Limb (tissue), 2 donors: ENCODE measurements around the gene PLA2G4E.

Source experiments
- DNase-seq, 2 donors: peaks; one replicate each; pipeline ENCODE4 v3.0.0-alpha.2; 2016; ENCODE audit errors: extremely low spot score in 2 of 2

PLA2G4E gene

DNA sequence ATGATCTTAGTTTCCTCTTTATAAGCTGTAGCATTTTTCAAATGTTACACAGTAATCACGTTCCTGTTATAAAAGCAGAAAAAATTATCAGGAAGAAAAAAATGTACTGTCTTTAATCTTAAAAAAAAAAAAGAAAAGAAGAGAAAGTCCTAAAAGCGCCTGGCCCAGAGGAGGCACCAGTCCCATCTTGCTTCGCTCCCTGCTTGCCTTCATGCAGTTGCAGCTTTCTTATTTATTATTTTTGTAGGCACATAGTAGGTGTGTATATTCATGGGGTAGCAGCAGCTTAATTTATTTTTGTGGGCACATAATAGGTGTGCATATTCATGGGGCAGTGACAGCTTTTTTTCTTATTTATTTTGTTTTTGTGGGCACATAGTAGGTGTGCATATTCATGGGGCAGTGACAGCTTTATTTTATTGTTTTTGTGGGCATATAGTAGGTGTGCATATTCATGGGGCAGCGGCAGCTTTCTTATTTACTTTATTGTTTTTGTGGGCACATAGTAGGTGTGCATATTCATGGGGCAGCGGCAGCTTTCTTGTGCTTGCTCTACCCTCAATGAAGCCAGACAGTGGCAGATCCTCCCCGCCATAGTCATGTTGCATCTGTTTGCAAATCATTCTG is 43.0 kb downstream of the PLA2G4E start:
- no peak for DNase-seq

DNA sequence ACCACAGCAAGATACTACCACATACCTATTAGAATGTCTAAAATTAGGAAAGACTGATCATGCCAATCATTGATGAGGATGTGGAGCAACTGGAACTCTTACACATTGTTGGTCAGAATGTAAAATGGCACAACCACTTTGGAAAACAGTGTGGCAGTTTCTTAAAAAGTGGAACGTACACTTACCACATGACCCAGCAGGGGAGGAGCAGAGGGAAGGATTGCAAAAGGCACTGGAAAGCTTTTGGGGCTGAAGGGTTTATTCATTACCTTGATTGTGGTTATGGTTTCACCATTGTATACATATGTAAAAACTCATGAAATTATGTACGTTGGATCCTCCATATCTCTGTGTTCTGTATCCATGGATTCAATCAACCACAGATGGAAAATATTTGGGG is 45.2 kb downstream of the PLA2G4E start:
- DNase-seq, result no peak

DNA sequence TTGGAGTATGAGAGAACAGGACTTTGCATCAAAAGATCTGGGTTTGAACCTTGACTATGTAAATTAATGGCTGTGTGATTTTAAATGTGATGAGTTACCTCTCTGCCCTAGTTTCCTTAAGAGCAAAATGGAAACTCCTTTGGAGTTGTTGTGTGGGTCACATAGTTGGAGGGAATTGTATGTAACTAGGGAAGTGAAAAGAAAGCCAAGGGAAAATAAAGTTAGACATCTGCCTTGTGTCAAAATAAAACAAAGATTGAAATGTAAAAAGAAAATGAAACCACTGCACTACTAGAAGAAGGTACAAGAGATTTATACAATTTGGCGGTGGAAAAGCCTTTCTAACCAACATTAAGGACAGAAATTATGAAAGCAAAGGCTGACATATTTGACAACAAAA is 46.8 kb downstream of the PLA2G4E start:
- no peak for DNase-seq

DNA sequence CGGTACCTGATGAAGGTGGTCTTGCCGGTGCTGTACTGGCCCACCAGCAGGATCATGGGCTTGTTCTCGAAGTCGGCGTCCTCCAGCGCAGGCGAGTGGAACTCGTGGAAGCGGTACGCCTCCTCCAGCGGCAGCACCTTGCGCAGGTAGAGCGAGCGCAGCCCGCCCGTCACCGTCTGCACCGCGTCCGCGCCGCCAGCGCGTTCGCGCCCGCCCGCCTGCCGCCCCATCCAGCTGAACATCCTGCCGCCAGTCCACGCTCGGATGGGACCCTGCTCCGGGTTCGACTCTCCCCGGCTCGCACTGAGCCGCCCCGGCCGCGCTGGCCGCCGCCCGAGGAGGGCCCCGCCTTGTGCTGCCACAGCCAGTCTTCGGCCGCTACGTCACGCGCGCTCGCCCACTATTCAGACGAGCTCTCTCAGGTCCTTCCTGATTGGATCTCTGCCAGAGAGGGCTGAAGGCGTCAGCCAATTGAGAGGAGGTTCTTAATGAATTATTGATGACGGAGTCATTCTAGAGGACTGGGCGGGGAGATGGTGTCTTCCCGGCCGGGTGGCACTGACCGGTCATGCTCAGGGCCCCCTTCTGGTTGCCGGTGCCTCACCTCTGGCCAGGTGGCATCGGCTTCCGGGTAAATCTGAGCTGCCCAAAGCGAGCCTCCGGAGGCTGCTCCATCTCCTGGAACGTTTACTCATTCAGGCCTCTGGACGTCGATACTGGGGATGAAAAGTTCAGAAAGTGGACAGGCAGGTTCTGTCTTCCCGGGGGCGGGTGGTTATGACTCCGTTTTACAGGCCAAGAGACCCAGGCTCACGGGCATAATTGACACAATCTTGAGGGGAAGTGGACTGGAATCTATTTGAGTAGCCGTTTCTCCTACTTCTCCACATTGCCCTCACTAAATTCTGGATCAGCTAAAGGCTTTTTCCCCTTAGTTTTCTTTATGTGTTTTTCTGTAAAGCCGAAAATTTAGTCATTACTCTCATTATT is 48.3 kb downstream of the PLA2G4E start, which contains the start of gene EHD4:
Gene EHD4 (minus strand): TSS at position 305 of the 990 bp plus-strand sequence. CDS start 63 bp downstream, at position 242.
- DNase-seq, result peak; percentile 94 to 96

DNA sequence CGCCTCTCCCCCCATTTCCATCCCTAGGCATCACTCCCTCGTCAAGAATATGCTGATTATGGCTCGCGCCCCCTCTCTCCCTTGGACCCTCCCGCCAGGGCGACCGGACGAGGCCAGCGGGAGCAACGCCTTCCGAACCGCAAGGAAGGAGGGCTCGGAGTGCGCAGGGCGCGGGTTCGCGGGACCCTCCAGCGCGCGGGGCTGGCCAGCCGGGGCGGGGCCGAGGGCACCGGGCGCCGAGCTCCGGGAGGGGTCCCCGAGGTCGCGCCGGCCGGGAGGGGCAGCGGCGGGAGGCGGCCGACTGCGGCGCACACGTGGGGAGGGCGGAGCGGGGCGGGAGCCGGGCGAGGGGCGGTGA is 49.0 kb downstream of the PLA2G4E start:
- DNase-seq, result no peak

DNA sequence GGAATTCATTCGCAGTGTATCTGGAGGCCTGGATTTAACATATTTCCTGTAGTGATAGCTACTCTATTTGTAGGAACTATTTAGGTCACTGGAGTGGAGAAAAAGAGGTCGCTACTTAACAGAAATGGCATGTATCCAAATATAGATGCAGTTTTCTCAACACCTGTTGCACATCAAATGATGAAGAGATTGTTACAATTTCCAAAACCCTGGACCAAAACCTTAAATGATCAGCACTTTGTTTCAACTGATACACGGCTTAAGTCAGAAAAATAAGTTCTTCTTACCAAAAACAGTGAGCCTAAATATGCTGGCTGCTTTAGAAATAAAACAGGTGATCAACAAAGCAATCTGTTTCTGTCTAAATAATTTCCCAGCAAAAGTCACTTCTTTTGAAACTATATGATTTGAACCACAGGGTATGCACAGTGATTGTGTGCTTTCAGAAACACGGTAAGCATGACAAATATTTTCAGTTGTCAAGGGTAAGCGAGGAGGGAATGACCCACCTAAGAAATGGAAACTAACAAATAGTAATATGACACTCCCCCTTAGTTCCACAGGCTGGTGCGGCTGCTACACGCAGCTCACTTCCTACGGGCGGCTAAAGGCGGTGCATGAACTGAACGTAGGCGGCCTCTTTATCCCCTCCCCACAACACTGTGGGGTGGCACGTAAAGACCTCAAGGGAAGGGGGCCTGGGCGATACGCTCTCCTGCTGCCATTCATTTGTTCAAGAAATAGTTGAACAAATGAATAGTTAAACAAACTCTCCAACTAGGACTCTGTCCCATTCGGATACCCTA is 49.5 kb downstream of the PLA2G4E start:
- DNase-seq, result peak; percentile 44 to 65

DNA sequence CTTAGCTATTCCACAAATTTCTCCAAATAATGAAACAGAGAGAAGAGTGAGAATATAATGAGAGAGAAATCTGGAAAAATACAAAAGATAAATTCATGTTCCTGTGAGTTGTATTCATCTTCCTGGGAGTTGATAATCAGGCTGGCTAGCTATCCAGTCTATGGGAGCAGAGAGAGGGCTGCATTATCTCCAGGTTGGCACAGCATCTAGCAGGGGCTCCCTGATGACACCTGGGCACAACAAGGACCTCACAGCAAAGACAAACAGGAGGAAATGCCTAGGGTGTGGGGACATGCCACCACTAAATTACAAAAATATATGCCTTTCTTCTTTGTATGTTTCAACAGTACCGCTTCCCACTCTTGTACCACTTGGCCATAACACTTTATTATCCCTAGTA is 50.4 kb downstream of the PLA2G4E start:
- no peak for DNase-seq

DNA sequence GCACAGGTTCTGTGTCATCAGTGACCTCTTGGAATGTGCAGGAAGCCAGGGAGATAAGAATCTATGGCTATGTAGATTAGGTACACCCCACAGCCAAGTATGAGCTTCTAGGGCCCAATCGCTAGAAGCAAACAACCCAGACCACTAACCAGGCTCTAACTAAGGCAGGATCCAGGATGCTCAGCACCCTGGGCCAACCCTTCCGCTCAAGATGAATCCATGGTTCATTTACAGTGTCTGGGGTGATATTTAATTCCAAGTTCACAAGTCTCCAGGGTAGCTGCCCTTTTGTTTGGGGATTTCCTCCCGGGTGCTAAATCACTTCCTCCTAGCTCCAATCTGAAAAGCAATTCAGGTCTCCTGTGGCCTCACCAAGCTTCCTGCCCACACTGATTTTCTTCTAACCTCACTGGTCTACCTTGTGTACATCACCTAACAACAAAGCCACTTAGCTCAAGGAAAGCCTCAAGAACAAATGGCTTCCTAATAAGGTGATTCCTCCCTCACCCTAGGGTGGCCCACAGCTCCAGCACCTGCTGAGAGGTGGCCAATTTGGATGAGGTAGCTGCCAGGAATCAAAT is 50.9 kb downstream of the PLA2G4E start:
- DNase-seq, result no peak

DNA sequence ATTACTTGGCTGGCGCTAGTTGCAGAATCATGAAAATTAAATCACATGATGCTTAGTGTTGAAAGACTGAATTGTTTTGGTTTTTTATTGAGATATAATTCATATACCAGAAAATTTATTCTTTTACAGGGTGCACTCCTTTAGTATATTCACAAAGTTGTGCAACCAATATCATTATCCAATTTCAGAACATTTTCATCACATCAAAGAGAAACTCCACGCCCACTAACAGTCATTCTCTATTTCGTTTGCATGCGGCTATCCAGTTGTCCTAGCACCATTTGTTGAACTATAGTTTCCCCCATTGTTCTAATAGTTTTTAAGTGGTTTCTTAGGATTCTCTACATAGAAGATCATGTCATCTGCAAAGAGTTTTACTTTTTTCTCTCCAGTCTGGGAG is 52.1 kb downstream of the PLA2G4E start:
- DNase-seq, result no peak

DNA sequence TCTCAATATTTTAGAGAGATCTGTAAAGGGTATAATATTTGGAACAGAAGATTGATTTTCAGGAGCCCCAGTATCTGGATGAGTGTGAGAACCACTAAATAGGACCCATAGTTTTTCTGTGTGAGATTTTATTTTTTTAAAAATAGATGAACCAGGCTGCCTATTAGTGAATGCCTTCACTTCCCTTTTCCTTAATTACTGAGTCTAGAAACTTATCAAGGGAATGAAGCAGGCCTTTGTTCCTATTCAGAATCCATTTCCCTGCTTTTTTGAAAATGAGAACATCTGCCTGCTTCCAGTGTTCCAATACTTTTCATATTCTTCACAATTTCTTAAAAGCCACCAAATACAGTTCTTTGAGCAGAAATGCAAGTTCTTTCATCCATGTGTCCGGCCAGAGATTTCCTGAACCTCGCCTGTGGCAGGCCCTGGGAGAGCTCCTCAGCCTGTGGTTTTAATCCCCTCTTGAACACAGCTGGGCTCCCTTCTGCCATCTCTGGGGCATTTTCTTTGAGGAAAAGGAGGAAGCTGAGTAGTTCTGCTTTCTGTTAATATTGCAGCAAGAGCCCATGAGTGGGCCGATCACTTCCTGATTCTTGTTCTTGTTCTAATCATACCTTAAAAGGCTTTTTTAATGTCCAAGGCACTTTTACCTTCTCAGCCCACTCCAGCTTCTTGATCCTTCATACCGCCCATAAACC is 53.2 kb downstream of the PLA2G4E start:
- DNase-seq, result peak in 1 of 2 donors; percentile 17

DNA sequence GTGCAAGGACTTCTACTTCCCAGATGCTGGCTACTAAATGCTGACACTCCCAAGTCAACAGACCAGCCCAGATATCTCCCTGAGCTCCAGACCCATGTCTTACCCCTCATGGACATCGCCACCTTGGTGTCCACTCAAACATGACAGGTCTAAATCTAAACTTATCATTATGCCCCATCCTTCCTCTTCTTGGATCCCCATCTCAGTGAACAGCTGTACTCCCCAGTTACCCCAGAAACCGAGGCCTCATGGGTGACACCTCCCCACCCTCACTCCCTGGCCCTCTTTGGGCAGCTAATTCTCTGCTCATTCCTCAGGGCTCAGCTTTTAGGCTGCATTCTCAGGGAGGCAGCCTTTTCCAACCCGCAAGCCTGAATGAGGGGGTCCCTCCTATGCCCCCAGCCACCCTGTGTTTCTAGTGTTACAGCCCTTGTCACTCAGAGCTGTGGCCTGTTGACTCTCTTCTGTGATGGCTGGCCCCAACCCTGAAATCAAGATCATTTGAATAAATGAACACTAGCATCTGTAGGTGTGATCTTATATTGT is 53.8 kb downstream of the PLA2G4E start:
- no peak for DNase-seq

DNA sequence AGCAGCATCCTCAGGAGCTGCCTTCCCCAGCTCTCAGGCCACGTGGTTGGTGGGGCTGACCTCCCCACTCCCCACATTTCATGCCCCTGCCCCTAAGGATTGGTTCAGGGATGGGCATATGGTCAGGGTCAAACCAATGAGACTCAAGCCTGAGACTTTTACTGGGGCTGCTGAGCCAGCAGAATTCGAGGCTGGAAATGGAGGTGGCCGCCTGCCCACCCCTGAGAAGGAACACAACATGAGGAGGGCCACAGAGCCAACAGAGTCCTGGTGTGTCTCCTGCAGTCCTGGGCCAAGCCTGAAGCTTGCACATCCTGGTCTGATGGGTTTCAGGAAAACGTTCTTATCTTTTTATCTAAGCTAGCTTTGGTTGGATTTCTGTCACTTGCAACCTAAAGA is 54.4 kb downstream of the PLA2G4E start:
- no peak for DNase-seq

DNA sequence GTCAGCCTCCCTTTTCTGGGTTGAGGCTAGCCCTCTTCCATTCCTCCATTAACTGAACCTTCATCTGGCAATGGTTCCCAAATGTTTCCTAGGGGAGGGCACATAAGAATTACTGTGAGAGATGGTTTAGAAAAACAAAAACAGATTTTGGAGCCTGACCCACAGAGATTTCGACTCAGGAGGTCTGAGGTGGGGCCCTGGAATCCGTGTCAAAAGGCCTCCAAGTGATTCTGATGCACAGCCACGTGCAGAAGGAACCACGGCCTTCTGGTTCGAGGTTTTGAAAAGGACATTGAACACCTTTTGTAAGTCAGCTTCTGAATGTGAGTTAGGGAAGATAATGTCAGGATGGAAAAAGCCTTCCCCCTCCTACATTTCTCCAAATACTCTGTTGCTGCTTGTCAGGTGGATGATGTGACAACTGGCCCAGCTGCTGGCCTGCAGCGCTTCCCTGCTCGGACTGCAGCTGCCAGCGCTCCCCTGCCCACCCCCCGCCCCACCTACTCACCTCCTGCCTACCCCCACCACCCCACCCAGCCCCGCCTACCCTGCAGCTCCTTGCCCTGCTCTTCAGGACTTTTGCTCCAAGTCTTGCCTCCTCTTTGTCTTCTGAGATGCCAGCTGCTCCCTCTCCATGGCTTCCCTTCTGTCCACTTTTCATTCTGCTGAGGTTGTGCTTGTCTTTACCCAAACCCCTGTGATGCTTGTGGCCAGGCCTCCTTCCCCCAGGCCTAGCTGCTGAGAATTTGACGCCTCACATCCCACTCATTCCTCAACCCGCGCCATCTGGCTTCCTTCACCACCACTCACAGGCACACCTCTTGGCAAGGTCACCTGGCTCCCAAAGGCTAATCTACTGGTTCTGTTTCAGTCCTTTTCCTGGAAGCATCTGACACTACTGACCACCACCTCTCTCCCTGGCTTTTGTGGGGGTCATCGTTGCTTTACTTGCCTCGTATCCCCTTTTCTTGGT is 55.1 kb downstream of the PLA2G4E start:
- peak in 1 of 2 donors; percentile 31 for DNase-seq

DNA sequence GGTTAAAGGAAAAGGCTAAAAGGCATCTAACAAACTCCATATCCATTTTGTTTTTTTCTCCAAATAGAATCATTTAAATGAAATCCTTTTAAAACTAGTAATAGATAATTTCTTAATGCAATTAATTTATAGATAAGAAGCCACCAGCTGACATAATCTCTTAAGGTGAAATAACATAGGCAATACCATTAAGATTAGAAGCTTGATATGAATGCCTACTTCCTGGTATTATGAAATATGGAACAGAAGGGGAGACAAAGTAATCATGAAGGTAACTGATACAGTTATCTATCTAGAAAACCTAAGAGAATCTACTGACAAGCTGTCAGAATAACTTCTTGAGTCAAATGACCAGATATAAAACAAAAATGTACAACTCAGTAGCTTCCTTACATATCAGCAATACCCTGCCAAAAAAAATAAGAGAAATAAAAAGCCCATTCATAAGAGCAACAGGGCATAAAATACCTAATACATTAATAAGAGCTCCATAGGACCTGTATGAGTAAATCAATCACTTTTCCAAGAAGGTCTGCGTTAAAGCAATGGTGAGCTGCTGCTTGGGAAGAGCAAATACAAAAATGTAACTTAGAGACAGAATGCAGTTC is 59.1 kb downstream of the PLA2G4E start:
- DNase-seq, result no peak

DNA sequence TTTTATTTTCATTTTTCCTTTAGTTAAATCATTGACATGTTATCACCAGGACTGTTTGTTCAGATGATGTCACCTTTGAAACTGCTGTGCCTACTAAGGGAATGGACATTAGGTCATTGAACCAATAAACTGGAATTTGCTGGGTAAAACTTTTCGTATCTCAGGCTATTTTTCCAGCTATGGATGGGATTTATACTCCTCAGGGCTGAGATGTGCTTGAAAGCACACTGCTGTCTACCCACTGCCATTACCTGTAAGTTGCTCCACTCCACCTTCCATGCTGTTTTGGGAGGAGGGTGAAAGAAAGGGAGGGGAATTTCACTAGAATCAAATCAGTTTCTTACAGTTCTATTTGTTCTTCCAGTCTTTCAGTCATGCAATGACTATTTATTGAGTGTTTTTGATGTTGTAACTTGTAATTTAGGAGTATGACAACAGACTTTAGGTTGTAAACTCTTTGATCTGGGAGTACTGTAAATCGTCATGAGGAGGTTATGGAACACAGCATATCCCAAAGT is 59.8 kb downstream of the PLA2G4E start:
- DNase-seq, result no peak

DNA sequence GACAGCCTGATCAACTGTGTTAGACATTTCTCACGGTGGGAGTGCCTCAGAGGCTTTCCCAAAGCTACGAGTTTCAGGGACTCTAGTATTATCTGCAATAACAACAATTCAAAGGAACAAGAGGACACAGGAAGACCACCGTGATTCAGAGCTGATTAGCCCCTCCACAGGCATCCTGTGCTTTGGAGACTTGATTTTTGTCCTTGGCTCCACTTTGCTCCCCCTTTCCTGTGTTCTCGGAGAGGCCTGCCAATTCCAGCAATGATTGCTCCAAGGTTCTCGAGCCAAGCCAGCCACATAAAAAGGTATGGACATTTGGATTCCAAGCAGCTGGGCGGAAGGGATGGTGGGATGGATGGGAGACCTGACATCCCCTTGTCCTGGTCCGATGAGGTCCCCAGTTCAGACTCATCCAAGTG is 62.8 kb downstream of the PLA2G4E start:
- DNase-seq, result peak in 1 of 2 donors; percentile 23

DNA sequence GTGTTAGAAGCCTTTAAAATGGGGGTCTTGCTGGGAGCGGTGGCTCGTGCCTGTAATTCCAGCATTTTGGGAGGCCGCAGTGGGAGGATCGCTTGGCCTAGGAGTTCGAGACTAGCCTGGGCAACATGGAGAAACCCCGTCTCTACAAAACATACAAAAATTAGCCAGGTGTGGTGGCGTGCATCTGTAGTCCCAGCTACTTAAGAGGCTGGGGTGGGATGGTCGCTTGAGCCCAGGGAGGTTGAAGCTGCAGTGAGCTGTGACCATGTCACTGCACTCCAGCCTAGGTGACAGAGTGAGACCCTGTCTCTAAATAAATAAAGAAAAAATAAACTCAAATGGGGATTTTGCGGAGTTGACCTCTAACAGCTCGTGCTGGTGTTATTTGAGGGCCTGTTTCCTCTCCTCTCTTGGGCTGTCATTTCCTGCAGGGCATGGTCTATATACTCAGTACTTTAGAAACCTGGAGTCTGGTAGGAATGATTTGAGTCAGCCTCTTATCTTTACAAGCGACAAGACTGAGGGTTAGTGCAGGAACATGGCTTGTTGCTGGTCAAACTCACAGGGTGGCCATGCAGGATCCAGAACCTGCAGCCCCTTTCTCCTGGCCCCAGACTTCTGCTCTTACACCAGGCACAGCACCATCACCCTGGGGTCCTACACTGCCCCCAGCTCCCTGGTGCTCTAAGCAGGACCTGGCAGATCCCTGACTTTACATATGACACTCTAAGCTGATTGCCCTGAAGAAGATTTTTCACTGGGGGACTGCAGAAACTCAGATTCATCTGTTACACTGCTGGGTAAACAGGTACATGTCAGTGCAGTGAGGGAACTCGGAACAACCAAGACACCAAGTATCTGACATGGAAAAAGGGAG is 63.6 kb downstream of the PLA2G4E start:
- DNase-seq, result no peak
